Cardiac fibroblast (primary cell): Measurements from ENCODE around the gene CRX.
A peak's percentile ranks its signal among the peaks of the same experiment; 100 is the strongest.

Experiments used
- DNase-seq, 2 donors: peaks; one replicate each; pipeline versions ENCODE4 v3.0.0 to v3.0.0-alpha.2; 2010; ENCODE audit warnings: low read depth in 2 of 2
- H3K4me3 ChIP-seq, 2 donors: replicated peaks in 1 of 2; 1 replicate in 1 of 2; 2 replicates in 1 of 2; pipeline ENCODE4 v1.5.1; 2011; ENCODE audit warnings: low read depth in 2 of 2, low read length in 2 of 2, mild to moderate bottlenecking in 2 of 2, moderate library complexity in 1 of 2
- CTCF ChIP-seq: IDR thresholded peaks from one replicate; pipeline ENCODE4 v1.5.1; 2011; ENCODE audit warnings: low read depth, mild to moderate bottlenecking, low read length, inconsistent platforms

CRX gene

GRCh38 chr19:47886010-47886559, 64.3 kb downstream of the CRX start, which contains the start of gene SULT2A1:
Gene SULT2A1 (minus strand): TSS chr19:47886315. CDS start chr19:47886257, 58 bp downstream.
- TF ChIP-seq CTCF, result no peak
- H3K4me3 ChIP-seq, result no peak within 1 kb of the TSS
- DNase-seq, result no peak

- no peak for DNase-seq
- TF ChIP-seq CTCF, result no peak
- no peak overlapping the region for H3K4me3 ChIP-seq
These were observed 69.3 kb downstream of the CRX start for GRCh38 chr19:47890865-47891621.

- DNase-seq, result no peak
- TF ChIP-seq CTCF, result no peak
- no peak overlapping the region for H3K4me3 ChIP-seq
These were observed 69.8 kb downstream of the CRX start for GRCh38 chr19:47891622-47891922.

- H3K4me3 ChIP-seq, result no peak overlapping the region
- TF ChIP-seq CTCF, result no peak
- DNase-seq, result peak; percentile 9 to 28
These were observed 70.4 kb downstream of the CRX start for GRCh38 chr19:47891923-47892666.
